Measurements from ENCODE around the gene ATM.

Gene ATM

GRCh38 chr11:108222574-108223347 is at the start of gene ATM, which contains the start of gene NPAT:
TSS of gene ATM (plus strand) at chr11:108223067. CDS start at chr11:108227625, 4,558 bp downstream.
TSS of gene NPAT (minus strand) at chr11:108222638. CDS start at chr11:108222536, 102 bp downstream.
- DNase-seq (ENCODE audit: low spot score): peak; percentile 56

GRCh38 chr11:108177570-108177969 is 45.3 kb upstream of the ATM start:
- DNase-seq (ENCODE audit: low spot score): no peak

GRCh38 chr11:108193725-108194124 is 29.1 kb upstream of the ATM start:
- DNase-seq (ENCODE audit: low spot score): no peak

GRCh38 chr11:108196901-108197300 is 26.0 kb upstream of the ATM start:
- no peak for DNase-seq (ENCODE audit: low spot score)

- DNase-seq (ENCODE audit: low spot score): no peak
These were observed 25.5 kb upstream of the ATM start for GRCh38 chr11:108197351-108197750.

GRCh38 chr11:108198833-108199232 is 24.0 kb upstream of the ATM start:
- no peak for DNase-seq (ENCODE audit: low spot score)

GRCh38 chr11:108199446-108200321 is 23.2 kb upstream of the ATM start:
- DNase-seq (ENCODE audit: low spot score): no peak

- no peak for DNase-seq (ENCODE audit: low spot score)
These were observed 19.8 kb upstream of the ATM start for GRCh38 chr11:108203075-108203474.

- no peak for DNase-seq (ENCODE audit: low spot score)
These were observed 18.5 kb upstream of the ATM start for GRCh38 chr11:108204376-108204775.

- no peak for DNase-seq (ENCODE audit: low spot score)
These were observed 17.9 kb upstream of the ATM start for GRCh38 chr11:108204929-108205499.

GRCh38 chr11:108206171-108206570 is 16.7 kb upstream of the ATM start:
- DNase-seq (ENCODE audit: low spot score): no peak

- DNase-seq (ENCODE audit: low spot score): no peak
These were observed 15.7 kb upstream of the ATM start for GRCh38 chr11:108206969-108207682.

GRCh38 chr11:108207683-108208060 is 15.2 kb upstream of the ATM start:
- DNase-seq (ENCODE audit: low spot score): no peak

GRCh38 chr11:108210441-108210840 is 12.4 kb upstream of the ATM start:
- DNase-seq (ENCODE audit: low spot score): no peak

- DNase-seq (ENCODE audit: low spot score): no peak
These were observed 9.1 kb upstream of the ATM start for GRCh38 chr11:108213784-108214183.

GRCh38 chr11:108216988-108217387 is 5.9 kb upstream of the ATM start:
- no peak for DNase-seq (ENCODE audit: low spot score)

- DNase-seq (ENCODE audit: low spot score): no peak
These were observed 4.4 kb upstream of the ATM start for GRCh38 chr11:108218455-108218854.

GRCh38 chr11:108218912-108219783 is 3.7 kb upstream of the ATM start:
- no peak for DNase-seq (ENCODE audit: low spot score)

GRCh38 chr11:108220721-108221336 is 2.0 kb upstream of the ATM start:
- DNase-seq (ENCODE audit: low spot score): no peak

- DNase-seq (ENCODE audit: low spot score): no peak
These were observed 1.5 kb upstream of the ATM start for GRCh38 chr11:108221371-108221770.
